NCI-H526 treated with DMSO at 0.1 percent for 48 hours (cell line): ENCODE data around the gene PAGR1.

Experiments used
- DNase-seq: peaks from one replicate; lab custom pipeline; 2025; lab: John Stamatoyannopoulos, UW

The PAGR1 gene

DNA sequence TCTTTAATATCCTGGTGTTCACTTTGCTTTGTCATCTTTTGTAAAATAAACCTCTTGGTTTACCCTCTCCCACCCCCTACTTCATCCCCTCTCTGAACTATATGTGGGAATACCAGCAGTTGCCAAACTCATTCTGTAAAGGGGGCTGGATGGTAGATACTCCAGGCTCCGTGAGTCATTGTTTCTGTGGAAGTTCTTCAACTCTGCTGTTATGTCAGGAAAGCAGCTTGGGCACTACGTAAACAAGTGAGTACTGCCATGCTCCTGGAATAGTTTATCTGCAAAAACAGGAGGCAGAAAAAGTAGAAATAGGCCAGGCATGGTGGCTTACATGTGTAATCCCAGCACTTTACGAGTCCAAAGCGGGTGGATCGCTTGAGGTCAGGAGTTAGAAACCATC, 21.9 kb downstream of the PAGR1 start:
- DNase-seq = no peak

DNA sequence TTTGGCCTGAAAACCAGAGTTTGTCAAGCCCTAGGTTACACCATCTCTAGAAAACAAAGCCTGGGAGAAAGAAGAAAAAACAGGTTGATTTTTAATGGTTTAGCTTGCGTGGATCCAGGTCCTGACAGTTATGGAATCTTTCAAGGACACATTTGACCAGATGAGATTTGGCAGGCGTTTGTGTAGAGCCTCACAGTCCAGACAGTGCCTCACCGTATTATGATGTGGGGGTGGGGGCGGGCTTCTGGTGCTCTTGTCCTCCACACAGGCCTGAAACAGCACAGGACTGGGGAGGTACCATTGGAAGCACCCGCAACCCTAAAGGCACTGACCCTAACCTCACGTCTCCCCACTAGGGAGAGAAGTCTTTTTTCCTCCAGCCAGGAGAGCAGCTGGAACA, 23.9 kb downstream of the PAGR1 start:
- DNase-seq = no peak

DNA sequence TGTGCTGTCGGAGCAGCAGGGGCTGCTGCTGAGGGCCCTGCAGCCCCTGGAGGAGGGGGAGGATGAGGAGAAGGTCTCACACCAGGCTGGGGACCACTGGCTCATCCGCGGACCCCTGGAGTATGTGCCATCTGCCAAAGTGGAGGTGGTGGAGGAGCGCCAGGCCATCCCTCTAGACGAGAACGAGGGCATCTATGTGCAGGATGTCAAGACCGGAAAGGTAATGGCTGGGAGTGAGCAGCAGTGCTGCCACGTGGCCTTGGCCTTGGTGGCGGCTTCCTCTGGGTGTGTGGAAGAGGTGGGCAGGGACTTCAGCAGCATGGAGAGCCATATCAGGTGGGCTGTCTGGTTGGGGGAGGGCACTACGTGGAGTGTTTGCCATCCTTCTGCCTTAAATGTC, 24.3 kb downstream of the PAGR1 start:
- no peak for DNase-seq

DNA sequence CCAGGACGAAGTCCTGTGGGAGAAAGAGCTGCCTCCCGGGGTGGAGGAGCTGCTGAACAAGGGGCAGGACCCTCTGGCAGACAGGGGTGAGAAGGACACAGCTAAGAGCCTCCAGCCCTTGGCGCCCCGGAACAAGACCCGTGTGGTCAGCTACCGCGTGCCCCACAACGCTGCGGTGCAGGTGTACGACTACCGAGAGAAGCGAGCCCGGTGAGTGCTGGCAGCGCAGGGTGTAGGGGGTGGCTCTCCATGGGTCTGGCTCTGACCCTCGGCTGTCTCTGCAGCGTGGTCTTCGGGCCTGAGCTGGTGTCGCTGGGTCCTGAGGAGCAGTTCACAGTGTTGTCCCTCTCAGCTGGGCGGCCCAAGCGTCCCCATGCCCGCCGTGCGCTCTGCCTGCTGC, 25.7 kb downstream of the PAGR1 start:
- DNase-seq = no peak

DNA sequence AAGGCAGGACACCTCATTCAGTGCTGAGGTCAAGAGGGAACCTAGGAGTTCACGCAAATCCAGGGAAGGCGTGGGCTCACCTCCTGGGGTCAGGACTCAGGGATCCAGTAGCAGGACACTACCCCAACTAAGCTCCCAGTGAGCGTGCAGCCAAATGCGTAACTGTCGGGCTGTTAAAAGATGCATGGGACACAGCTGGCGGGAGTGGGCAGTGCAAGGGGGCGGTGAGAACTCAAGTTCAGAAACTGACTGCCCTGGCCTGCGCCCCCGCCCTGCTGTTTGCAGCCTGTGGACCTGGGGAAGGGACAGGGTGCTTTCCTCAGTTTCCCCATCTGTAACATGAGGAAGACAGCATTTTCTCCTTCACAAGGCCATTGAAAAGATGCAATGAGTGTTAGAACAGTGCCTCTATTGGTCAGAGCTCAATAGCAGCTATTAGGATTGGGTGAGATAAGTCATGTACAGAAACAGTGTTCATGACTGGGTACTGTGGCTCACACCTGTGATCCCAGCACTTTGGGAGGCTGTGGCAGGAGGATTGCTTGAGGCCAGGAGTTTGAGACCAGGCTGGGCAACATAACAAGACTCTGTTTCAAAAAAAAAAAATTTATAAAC, 26.9 kb downstream of the PAGR1 start:
- no peak for DNase-seq

DNA sequence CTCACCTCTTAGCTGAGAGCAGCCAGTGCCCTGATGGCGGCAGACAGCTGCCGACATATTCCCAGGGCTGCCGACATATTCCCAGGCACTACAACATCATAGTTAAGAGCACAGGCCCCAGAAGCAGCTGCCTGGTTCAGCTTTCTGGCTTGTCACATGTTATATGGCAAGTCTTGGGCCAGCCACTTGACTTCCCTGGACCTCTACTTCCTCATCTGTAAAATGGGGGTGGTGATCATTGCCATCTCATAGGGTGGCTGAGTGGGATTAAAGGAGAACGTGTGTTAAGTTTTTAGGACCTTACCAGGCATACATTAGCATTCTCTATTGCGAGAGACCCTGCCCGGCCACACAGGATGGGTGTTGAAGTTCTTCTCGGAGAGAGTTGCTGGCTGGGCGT, 28.0 kb downstream of the PAGR1 start:
- no peak for DNase-seq

DNA sequence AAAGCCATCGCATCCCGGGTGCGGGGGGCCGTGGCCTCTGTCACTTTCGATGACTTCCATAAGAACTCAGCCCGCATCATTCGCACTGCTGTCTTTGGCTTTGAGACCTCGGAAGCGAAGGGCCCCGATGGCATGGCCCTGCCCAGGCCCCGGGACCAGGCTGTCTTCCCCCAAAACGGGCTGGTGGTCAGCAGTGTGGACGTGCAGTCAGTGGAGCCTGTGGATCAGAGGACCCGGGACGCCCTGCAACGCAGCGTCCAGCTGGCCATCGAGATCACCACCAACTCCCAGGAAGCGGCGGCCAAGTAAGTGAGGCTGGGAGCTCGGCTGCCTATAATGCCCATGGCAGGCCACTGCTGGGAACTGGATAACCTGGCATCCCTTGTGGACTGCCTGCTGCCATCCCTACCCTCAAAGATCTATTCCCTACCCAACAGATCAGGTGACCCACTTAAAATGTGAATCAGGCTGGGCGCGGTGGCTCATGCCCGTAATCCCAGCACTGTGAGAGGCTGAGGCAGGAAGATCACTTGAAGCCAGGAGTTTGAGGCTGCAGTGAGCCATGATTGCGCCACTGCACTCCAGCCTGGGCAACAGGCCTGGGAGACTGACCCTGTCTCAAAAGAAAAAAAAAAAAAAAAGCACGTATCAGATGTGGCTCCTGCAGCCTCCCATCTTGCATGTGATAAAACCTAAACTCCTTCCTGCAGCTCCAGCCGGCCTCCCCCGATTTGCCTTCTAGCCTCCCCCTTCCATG, 28.8 kb downstream of the PAGR1 start:
- no peak for DNase-seq

DNA sequence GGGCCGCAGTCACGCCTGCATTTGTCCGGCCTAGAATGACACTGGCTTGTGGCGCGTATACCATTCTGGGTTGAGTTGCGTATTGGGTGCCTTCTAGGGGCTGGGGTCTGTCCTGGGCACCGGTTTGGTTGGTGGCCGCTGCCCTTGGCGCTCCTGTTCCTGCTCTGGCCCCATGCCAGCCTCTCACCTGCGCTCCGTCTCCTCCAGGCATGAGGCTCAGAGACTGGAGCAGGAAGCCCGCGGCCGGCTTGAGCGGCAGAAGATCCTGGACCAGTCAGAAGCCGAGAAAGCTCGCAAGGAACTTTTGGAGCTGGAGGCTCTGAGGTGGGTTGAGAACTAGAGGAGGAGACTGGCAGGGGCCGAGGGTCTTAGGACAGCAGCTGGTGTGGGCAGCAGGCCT, 29.7 kb downstream of the PAGR1 start:
- no peak for DNase-seq

DNA sequence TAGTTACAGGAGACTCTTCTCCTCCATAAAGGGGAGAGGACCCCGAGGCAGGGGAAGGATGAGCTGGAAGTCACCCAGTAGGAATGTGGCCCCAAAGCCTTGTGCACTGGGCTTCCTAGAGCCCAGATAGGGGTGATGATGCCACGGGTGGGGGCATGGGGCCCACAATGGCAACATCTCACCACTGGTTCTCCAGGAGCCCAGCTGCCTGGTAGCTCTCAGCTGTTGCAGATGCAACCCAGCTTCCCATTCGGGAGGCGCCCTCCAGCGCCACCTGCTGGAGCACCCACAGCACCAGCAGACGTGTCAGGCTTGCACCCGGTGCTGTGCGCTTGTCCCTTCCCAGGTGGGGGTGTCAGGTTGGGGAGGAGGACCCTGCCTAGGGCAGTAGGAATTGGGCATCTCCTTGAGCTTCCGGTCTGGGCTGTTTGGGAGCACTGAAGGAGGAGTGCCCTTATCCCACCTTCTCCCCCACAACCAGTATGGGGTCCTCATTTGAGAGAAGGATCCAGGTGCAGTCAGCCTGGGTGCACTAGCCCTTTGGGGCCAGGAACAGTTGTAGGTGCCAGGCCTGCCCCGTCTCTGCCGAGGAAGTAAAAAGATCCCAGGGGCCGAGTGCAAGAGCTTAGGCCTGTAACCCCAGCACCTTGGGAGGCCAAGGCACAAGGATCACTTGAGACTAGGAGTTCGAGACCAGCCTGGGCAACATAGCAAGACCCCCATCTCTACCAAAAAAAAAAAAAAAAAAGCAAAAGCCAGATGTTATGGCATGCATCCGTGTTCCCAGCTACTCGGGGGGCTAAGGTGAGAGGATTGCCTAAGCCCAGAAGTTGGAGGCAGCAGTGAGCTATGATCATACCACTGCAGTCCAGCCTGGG, 32.7 kb downstream of the PAGR1 start:
- peak; percentile 5 for DNase-seq

DNA sequence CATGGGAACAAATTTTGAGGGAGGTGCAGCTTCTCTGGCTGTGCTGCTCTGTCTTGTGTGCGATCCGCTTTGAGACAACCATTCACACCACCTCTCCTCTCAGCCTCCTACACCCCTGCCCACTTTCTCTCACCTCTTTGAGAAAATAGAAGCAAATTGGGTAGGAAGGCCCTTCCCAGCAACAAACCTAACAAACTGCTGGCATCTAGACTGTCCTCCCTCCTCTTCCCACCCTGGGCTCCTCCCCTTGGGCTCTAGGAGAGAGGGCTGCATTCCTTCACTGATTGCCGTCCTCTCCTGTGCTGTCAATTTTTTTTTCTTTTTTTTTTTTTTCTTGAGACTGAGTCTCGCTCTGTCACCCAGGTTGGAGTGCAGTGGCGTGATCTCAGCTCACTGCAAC, 33.6 kb downstream of the PAGR1 start:
- no peak for DNase-seq

DNA sequence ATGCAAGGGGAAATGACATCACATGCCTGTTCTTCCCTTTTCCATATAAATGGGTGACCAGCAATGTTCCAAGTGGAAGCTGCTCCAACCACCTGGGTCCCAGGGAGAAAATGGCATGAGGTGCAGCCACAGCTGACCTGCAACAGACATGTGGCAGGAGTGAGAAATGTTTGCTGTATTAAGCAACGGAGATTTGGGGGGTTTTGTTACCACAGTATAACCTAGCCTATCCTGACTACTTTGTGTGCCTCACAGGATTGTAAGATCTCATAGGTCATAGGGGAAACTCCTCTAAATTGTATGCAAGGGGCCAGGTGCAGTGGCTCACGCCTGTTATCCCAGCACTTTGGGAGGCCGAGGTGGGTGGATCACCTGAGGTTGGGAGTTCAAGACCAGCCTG, 35.0 kb downstream of the PAGR1 start:
- DNase-seq = no peak

DNA sequence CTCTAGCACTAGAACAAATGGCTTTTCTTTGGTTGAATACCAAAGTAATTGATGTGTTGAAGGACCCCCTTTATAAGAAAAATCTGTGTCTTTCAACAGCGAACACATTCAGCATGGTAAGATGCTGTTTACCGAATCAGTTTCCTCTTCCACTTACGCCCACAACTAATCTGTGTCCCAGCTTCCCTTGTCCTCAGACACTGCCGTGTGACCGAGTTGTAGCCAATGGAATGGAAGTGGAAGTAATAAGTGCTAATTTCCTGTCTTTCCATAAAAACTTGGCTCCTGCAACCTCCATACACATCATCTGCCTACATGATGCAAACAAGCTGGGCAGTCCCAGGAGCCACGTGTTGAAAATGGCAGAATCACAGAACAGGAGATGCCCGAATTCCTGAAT, 36.7 kb downstream of the PAGR1 start:
- DNase-seq = no peak

DNA sequence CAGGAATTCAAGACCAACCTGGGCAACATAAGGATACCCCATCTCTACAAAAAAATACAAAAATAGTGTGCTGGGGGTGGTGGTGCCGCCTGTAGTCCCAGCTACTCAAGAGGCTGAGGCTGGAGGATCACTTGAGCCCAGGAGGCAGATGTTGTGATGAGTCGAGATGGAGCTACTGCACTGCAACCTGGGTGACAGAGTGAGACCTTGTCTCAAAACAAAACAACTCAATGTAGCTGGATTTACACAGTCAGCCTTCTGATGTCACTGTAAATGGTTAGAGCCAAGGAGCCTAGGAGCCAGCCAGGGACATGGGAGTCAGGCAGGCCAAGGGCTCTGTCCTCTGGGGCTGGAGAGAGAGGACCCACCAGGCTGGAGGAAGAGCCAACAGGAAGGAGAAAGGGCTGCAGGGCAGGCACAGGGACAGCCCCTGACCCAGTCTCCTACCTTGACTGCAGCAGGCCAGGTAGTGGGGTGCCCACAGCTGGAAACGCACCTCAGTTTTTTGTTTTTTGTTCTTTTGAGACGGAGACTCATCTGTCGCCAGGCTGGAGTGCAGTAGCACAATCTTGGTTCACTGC, 38.7 kb downstream of the PAGR1 start:
- no peak for DNase-seq

DNA sequence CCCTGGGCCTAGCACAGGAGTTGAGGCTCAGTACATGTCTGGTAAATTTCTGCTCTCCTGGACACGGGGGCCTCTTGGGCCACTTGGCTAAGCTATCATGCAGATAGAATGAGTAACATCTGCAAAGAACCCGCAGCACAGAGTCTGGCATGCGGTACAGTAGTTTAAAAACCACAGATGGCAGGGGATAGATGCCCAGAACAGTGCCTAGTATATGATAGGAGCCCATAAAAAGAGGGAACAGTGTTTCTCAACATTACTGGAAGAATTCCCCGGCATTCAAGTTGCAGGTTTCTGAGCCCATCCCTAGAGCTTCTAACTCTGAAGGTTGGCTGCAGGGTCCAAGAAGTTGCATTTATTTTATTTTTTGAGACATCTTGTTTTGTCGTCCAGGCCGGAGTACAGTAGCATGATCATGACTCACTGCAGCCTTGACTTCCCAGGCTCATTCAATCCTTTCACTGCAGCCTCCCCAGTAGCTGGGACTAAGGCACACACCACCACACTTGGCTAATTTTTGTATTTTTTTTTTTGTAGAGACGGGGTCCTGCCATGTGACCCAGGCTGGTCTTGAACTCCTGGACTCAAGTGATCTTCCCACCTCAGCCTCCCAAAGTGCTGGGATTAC, 41.3 kb downstream of the PAGR1 start:
- DNase-seq = no peak

DNA sequence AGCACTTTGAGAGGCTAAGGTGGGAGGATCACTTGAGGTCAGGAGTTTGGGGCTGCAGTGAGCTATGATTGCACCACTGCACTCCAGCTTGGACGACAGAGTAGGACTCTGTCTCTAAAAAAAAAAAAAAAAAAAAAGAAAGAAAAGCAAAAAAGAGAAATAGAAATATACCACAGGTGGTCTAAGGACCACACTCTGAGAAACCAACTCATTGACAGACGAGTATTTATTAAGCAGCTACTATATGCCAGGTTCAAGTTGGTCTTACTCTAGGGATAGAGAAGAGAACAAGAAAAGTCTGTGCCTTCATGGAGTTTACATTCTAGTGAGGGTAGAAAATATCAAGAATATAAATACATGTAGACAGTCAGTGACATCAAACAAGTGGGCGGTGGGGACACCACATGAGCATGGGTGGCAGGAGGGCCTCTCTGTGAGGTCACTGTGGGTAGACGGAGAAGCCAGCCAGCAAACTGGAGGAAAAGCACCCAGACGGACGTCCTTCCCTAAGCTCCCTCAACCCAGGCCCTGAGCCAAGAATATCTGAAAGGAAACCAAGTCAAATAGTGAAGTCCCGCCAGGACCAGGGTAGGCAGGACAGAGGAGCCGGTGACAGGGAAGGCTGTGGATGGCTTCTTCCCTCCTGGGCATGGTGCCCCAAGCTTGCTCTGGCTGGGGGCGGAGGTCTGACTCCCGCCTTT, 42.3 kb downstream of the PAGR1 start:
- DNase-seq = no peak

DNA sequence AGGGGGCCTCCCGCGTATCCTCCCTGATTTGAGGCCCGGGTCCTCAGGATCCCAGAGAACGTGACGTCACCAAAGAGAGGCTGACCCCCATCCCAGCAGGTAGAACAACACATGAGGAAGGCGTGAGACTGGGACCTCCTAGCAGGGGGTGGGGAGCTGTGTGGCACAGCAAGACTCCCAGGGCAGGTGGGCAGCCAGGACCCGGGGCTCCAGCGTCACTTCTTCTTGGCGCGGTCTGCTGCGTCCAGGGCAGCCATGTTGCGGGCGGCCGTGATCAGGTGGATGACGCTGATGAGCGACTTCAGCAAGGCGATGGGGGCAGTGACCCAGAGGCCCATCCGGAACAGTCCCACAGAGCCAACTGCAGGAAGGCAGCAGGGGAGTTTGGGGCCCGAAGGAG, 43.0 kb downstream of the PAGR1 start:
- DNase-seq = no peak

DNA sequence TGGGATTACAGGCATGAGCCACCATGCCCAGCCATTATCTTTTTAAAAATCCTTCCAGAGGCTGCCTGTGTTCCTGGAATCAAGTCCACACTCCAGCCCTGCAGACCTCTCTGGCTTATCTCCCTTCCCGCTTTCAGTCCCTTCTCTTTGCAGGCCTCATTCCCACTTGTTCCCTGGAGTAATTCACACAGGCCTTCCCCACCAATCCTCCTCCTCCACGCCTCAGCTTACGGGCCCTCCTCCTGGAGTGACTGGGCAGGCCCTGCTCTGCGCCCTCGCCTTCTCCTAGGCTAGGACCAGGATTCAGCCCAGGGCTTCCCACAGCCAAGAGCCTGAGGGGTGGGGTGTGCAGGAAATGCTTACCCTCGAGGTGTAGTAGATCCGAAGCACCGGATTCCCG, 44.3 kb downstream of the PAGR1 start:
- no peak for DNase-seq

DNA sequence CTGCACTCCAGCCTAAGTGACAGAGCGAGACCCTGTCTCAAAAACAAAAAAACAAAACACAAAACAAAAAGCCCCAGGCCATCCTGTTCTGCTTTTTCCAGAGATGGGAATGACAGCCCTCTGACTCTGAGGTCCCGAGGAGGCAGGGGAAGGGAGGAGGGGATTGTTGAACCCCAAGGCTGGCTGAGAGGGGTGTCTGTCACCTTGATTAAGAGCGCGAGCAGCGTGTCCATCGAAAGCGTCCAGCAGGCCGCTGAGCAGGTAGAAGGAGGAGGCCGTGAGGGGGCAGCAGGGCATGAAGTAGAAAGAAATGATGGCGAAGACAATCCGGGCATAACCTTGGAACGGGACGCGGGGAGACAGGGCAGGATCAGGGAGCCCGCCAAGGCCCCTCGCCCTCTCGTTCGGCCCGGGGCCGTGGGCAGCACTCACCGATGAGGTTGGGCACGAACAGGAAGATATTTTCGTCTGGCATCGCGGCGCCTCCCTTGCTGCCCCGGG, 46.5 kb downstream of the PAGR1 start:
- no peak for DNase-seq

DNA sequence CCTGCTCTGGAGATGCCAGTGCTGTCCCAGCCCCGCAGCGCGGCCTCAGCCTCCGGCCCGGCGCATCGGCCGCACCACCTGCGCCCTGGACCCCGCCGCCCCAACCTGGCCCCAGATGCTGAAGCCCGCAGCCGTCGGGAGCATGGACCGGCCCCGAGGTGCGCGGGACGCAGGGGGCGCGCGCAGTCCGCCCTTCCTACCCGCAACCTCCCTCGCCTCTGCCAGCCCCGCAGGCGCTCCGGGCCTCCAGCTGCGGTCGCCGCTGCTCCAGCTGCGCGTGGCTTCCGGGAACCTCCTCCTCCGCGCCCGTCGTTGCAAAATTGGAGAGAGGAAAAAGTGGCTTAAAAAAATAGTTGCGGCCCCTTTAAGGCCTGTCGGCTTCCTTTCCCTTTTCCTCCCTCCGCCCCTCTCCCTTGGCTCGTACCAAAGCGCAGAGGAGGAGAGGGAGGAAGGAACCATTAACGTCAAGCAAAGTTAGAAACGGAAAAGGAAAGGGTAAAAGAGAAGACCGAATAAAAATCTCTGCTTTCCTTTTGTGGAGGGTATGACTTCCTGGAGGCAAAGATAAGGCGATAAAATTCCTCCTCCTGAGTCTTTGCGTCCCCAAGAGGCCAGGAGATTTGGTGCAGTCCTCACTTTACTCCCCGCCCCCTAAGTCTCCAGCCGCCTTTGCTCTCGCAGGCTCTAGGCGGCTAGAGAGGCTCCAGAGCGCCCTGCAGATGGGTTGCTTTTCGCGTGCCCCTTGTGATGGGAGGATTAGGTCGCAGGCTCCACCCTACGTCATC, 47.1 kb downstream of the PAGR1 start, which contains the start of gene CDIPT:
CDIPT (minus strand) TSS at position 343 of the 785 bp plus-strand sequence. CDS start 369 bp downstream, outside the sequence.
- DNase-seq = peak; percentile 90

DNA sequence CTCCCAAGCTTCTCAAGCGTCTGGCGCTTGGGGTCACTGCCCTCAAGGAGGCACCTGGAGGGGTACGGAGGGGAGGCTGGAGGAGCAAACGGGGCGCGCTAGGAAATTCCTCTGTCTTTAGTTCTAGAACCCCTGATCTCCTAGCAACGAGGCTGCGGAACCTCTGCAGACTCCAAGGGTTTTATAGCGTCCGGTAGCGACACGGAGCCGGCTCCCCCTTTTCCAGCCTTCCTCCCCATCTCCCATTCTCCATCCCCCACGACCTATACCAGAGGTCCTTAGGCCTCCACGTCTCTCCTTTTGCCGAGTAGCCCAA, 47.7 kb downstream of the PAGR1 start:
- DNase-seq = no peak

DNA sequence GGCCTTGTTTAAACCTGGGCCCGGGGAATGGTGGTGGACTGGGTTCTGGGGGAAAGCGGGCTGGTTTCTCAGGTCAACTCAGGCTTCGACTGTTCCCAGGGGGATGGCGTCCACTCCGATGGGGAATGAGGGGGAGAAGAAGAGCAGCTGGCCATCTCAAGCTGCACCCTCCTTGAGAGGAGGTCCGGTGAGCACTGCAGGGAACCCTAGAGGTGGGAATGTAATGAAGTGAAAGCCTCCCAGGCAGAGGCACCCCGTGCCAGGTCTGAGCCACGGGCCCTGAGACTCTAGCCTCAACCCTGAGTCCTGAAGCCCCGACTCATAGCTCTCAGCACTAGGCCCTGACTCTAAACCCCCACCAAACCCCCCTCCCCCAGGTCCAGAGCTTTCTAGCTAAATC, 48.3 kb downstream of the PAGR1 start:
- DNase-seq = no peak
